GM21825 (cell line): Measurements from ENCODE around the gene CCDC77.

Experiments
- ATAC-seq: cut with Tn5 transposase; IDR thresholded peaks from one replicate; pipeline ENCODE4 v1.9.1; 2021; ENCODE audit warnings: mild to moderate bottlenecking, moderate library complexity; ENCODE audit not compliant: unreplicated experiment

The CCDC77 gene

GRCh38 chr12:480831-481816 lies 79.7 kb downstream of the CCDC77 start:
- no peak for ATAC-seq

- ATAC-seq: no peak
These were observed 80.6 kb downstream of the CCDC77 start for GRCh38 chr12:482061-482460.

GRCh38 chr12:484096-484495 lies 82.7 kb downstream of the CCDC77 start:
- ATAC-seq: no peak

- no peak for ATAC-seq
These were observed 88.8 kb downstream of the CCDC77 start for GRCh38 chr12:490260-490659.
